GM18526 (cell line): Measurements from ENCODE around the gene CPZ.

ENCODE experiments used
- POLR2A ChIP-seq: IDR thresholded peaks from 3 replicates; pipeline ENCODE4 v1.6.1; 2011; ENCODE audit not compliant: insufficient read length; ENCODE audit errors: extremely low read depth

Gene CPZ

DNA sequence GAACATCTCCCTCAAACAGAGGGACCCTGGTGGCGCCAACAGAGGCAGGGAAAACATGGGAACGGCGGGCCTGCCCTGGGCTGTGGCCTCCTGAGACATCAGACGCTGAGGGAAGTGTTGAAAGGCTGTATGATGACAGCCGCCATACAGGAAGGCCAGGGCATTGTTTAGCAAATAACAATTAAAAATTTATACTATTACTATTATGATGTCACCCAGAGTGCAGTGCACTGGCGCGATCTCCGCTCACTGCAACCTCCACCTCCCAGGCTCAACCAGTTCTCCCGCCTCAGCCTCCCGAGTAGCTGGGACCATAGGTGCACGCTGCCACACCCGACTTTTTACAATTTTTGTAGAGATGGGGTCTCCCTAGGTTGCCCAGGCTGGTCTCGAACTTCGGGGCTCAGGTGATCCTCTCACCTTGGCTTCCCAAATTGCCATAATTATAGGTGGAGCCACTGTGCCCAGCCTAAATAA, 54.6 kb downstream of the CPZ start:
- no peak for TF ChIP-seq POLR2A

DNA sequence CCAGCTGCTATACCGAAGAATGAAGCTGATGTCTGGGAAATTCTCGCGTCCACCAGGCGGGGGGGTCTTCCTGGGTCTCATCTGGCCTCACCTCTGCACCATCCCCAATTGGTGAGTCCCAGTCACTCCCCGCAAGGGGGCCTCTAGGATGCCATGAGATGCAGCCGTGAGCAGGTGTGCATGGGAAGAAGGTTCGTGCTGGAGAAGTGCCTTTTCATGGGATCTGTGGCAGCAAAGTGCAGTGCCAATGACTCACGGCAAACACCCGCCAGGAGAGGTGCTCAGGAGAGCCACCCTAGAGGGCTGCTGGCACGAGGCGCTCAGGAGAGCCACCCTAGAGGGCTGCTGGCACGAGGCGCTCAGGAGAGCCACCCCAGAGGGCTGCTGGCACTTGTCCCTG, 55.1 kb downstream of the CPZ start:
- TF ChIP-seq POLR2A = no peak

DNA sequence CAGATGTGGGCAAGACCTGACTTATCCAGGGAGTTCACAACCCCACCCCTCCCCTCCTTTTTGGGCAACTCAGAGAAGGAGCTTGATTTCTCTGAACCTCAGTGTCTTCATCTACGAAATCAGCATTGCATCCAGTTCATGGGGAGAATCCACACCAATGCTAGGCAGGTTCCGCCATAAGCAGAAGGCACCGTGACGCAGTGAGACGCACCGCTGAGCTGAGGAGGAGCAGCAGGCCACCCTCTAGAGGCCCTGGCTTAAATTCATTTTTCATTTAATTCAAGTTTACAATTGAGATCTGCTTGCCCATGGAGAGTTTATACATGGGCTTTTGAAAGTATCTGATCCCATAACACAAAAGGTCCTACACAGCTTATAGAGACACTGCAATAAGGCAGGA, 55.7 kb downstream of the CPZ start:
- TF ChIP-seq POLR2A = no peak

GRCh38 chr4:8648816-8649630, 56.5 kb downstream of the CPZ start:
- no peak for TF ChIP-seq POLR2A

DNA sequence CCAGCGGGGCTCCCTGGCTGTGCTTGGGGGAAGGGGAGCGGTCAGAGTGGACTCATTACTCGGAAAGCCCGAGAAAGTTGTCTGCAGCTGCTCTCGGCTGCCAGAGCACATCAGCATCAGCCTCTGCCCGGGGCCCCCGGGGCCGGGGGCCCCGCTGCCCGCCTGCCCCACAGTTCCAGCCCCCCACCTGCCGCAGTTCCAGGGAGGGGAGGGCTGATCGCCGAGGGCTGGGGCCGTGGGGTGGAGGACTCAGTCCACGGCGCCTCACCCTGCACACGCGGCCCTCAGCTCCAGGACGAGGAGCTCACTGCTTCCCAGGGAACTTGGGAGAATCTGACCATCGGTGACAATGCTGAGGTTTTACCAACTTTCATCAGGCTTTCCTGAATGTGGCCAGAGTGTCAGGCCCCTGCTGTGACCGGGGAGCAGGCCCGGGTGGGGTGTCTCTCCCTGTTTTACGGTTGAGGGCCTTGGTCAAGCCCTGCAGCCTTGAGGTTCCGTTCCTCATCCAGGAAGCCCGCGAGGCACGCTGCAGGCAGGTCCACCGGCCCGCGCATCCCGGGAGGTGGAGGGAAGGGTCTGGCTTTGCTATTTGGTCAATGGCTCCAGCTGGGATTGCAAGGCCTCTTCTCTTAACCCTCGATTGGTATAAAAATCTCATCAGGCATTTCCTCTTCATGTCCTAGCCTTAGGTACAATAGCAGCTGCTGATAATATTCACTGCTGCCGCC, 57.2 kb downstream of the CPZ start:
- TF ChIP-seq POLR2A = no peak

DNA sequence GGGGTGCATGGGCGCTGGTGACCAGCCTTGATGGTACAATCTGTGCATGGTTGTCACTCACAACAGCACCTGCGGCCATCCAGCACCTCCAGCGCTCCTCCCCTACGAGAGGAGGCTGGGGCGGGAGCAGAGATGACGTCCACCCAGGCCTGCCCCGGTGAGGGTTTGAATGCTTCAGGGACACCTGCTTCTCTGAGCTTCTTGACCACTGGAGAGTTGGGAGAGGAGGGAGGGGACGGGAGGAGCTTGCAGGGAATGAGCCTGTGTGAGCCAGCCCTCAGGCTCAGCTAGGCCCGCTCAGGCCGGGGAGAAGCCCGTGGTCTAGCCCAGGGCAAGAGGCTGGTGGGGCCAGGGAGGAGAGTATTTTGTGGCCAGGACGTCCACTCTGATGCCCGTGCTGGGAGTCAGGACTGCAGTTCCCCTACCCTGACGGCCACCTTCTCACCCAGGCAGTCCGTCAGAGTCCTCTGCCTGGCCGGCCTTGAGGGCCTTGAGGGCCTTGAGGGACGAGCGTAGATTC, 59.2 kb downstream of the CPZ start:
- no peak for TF ChIP-seq POLR2A

- TF ChIP-seq POLR2A = no peak
These were observed 59.9 kb downstream of the CPZ start for GRCh38 chr4:8652181-8653078.

DNA sequence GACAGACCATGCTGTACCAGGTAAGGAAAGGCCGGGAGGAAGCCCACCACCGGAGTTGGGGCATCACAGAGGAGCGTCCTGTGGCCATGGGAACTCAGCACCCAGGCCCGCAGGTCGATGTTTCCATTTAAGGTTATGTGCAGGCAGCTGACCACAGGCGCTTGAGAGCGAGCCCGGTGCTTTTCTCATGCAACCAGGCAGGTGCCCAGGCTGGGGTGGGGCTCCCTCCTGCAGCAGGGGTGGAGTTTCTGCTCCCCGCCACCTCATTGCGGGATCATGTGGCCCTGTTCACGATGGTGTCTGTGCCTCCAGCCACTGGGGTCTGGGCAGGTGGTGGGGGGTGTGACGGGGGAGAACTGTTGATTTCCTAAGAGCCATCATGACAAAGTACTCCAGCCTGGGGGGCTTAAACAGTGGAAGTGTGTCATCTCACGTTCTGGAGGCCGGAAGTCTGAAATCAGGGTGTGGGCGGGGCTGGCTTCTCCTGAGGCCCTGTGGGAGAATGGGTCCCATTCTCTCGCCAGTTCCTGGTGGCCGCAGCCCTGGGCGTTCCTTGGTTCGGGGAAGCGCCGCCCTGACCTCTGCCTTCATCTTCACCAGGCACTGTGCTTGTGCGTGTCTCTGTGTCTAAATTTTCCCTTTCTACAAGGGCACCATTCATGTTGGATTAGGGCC, 60.9 kb downstream of the CPZ start:
- no peak for TF ChIP-seq POLR2A

GRCh38 chr4:8655411-8656184, 63.0 kb downstream of the CPZ start:
- no peak for TF ChIP-seq POLR2A

- no peak for TF ChIP-seq POLR2A
These were observed 63.6 kb downstream of the CPZ start for GRCh38 chr4:8656185-8656517.

- TF ChIP-seq POLR2A = no peak
These were observed 64.3 kb downstream of the CPZ start for GRCh38 chr4:8656711-8657380.

- TF ChIP-seq POLR2A = no peak
These were observed 65.0 kb downstream of the CPZ start for GRCh38 chr4:8657381-8658088.

GRCh38 chr4:8662776-8663175, 70.2 kb downstream of the CPZ start:
- TF ChIP-seq POLR2A = no peak
